Stimulated activated CD4-positive, alpha-beta T cell treated with anti-CD3 and anti-CD28 coated beads, Interleukin-4, amount 100 ng/mL, for 4 hours (primary cell): Measurements from ENCODE around the gene TSFM.
"Not testable (repeated sequence)": the region's sequence is repeated elsewhere in the genome, so short reads cannot be mapped to it uniquely, and the experiment has no call there.

Experiments
- DNase-seq, 2 experiments: peaks; one replicate each; pipeline ENCODE4 v3.0.0-alpha.2; 2020

Gene TSFM

DNA sequence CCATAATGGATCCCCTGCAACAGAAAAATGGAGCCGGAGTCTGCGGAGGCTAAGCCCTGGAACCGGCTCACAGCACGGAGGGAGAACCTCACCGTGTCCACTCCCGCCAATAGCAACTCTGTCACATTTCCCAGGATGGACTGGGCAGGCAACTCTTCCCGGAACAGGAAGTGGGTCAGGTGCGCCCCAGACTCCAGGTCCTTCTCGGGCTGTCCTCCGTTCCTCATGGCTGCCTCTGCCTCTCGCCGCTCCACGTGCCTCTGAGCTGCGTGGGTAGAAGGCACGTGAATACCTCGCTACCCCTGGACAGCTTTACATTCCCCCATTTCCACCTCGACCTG is 18.0 kb upstream of the TSFM start:
- DNase-seq, result peak in 1 of 2 experiments; percentile 42

DNA sequence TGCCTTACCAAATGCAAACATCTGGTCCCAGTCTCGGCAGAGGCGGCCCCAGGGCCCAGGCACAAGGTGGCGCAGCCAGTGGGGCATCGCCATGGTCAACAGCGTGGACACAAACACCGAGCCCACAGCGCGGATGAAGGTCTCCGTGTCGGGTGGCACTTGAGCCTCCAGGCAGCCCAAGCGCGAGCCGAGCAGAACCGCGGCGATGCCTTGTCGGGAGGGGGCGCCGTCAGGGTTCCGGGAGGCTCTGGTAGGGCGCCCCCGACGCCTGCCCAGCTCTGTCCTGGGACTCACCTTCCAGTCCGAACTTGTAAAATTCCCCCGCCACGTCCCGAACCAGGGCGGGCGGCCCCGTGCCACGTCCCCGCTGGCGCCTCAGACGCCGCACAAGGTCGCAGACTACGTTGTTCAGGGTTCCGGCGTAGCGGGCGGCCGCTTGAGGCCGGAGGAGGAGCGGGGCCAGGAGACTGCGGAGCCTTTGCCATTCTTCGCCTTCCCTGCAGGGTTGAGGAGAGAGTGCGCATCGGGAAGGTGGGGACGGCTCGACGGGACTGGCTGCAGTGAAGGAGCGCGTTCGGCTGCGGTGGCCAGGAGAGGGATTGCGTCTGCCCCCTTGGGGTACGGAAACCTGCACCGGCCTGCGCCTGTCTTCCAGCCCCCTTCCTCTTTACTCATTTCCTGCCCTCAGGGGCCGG is 17.4 kb upstream of the TSFM start:
- peak; percentile 51 to 64 for DNase-seq

- DNase-seq, result no peak
Measured at GRCh38 chr12:57765698-57766463, 16.7 kb upstream of the TSFM start.

- DNase-seq, result no peak
Measured at GRCh38 chr12:57766464-57767304, 15.9 kb upstream of the TSFM start, which contains the start of gene CYP27B1. CYP27B1 (minus strand) TSS chr12:57767078; CDS start chr12:57767041, 37 bp downstream.

DNA sequence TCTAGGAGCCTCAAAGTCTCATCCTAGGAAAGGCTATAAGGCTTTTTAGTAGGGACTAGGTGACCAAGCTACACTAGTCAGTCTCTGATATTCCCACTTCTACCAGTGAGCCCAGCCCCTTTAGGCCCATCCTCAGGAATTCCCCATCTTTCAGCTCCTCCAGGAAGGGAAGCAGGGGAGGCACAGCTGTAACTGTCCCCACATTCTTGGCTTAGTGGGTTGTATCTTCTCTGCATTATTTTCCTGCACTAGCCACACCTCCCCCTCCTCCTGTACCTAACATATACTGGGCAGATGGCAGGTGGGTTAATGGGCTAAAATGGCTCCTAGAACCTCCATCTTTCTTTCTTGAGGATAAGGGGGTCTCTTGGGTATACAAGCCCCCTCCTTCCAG is 15.3 kb upstream of the TSFM start:
- no peak for DNase-seq

DNA sequence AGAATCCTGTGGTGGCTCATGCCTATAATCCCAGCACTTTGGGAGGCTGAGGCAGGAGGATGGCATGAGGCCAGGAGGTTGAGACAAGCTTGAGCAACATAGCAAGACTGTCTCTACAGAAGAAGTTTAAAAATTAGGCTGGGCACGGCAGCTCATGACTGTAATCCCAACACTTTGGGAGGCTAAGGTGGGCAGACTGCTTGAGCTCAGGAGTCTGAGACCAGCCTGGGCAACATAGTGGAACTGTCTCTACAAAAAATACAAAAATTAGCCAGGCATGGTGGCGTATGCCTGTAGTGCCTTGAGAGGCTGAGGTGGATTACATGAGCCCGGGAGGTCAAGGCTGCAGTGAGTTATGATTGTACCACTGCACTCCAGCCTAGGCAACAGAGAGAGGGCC is 14.7 kb upstream of the TSFM start:
- DNase-seq, result no peak

DNA sequence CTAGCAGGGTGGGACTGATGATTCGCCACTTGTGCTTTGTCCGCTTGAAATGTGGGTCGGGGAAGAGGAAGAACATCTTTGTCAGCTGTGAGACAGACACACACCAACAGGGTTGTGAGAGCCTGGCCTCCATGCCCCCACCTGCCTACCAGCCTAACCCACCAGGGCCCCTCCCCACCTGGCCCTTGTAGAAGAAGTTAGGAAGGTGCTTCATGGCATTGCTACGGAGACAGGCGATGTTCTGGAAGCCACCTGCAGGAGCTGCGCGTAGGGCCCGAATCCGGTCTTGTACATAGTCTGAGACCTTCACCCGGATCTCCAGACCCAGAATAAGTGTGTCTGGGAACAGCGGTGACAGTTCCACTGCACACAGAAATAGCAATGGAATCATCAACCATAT is 13.0 kb upstream of the TSFM start:
- no peak for DNase-seq

DNA sequence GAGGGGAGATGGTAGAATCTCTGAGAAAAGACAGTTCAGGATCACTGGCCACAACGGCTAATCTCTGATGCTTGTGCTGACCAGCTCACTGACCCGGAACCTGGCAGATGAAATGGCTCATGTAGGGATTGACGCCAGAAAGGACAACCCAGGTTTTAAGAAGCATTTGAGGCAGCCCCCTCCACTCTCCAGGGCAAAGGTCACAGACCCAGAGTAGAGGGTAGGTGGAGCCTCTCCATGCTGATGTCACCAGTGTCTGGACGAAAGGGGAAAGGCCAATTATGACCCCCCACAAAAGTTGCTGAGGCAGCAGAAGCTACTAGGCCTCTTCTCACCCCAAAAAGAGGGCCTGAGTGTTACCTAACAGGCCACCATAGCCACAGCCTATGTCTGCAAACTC is 11.9 kb upstream of the TSFM start:
- DNase-seq, result no peak

DNA sequence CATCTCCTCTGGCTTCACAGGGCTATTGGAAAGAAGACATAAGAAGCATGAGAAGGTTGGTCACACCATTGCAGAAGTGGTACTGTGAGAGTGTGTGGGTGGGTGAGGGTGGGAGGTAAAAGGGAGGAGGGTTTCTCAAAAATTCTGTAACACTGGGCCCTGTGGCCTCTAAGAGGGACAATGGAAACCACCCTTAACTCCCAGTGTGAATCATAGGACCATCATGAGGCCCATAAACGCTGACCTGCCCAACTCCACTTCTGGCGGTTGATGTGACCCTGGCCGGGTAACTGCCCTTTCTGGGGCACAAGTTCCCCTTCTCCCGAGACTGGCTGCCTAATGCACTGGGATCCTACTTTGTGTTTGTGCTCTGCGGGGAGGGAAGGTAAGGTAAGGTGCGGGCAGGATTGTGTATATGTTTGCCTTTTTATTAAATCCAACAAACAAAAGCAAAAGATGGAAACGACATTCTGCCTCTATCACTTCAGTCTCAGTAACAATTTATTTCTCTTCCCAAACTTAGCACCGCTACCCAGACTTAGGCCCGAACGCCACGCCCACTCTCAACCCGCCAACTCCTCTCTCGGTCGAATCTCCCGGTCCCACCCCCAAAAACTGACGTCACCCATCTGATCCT is 11.2 kb upstream of the TSFM start:
- DNase-seq, result peak; percentile 87 to 92

DNA sequence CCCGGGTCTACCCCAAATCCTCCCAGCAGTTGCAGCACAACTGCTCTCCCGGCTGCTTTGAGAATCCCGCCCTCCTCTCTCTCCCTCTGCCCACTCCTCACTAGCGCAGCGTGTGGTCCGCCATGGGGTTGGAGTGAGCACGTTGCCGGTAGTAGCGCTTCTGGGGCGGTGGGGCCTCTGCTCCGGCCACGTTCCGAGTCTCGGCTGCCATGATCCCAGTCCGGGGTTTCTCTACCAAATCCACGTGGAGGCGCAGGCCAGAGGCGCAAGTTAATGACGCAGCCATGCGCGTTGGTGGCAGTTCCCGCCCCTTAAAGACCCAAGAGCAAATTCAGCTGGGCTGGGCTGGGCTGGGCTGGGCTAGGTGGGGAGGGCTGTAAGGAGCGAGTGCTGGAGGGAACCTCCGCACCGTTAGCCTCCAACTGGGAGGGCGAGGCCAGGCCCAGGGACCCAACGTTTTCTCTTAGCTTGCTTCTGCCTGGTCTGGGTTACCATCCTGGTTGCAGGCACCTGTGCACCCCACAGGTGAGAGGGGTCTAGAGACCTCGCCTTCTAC is 10.6 kb upstream of the TSFM start, which contains the start of gene METTL1:
Gene METTL1, minus strand, starts transcription at position 233 of the 556 bp plus-strand sequence. Its CDS starts 22 bp downstream, at position 211.
- DNase-seq, result peak; percentile 89 to 95

DNA sequence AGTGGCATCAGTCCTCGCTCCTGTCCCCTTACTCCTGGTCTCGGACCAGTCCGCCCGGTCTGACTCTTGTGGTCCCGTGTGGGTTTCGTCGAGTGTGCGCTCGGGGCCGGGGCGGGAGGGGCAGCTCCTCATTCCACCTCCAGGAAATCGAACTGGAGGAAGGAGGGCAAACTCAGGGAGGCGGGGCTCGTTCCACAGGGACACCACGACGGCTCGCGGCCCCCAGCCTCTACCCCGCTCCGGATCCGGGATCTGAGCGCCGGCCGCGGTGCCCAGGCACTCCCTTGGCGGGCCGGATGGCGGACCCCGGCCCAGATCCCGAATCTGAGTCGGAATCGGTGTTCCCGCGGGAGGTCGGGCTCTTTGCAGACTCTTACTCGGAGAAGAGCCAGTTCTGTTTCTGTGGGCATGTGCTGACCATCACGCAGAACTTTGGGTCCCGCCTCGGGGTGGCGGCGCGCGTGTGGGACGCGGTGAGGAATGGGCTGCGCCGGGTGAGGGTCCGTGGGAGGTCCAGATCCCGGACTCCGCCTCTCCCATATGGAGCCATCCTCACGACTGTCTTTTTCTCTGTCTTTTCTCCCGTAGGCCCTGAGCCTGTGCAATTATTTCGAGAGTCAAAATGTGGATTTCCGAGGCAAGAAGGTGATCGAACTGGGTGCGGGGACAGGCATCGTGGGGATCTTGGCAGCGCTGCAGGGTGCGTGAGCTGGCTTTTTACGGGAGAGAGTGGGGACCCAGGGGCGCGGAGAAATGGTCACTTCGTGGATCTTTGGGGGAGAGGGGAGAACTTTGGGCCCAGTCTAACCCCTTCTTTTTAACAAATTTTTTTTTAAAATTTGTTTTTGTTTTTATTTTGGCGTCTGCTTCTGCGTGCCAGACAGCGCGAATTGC is 9.9 kb upstream of the TSFM start, which contains the start of gene EEF1AKMT3:
Gene EEF1AKMT3, plus strand, starts transcription at position 186 of the 894 bp plus-strand sequence. Its CDS starts 111 bp downstream, at position 297.
- no peak for DNase-seq

DNA sequence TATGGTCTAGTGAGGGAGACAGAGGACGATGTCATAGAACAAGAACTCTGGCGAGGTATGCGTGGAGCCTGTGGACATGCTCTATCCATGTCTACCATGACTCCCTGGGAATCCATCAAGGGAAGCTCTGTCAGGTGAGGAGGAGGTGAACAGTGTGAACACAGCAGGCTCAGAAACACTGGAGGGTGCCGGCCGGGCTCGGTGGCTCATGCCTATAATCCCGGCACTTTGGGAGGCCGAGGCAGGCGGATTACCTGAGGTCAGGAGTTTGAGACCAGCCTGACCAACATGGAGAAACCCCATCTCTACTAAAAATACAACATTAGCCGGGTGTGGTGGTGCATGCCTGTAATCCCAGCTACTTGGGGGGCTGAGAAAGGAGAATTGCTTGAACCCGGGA is 8.0 kb upstream of the TSFM start:
- not testable (repeated sequence) for DNase-seq

- DNase-seq, result no peak
Measured at GRCh38 chr12:57775044-57775443, 7.5 kb upstream of the TSFM start.

DNA sequence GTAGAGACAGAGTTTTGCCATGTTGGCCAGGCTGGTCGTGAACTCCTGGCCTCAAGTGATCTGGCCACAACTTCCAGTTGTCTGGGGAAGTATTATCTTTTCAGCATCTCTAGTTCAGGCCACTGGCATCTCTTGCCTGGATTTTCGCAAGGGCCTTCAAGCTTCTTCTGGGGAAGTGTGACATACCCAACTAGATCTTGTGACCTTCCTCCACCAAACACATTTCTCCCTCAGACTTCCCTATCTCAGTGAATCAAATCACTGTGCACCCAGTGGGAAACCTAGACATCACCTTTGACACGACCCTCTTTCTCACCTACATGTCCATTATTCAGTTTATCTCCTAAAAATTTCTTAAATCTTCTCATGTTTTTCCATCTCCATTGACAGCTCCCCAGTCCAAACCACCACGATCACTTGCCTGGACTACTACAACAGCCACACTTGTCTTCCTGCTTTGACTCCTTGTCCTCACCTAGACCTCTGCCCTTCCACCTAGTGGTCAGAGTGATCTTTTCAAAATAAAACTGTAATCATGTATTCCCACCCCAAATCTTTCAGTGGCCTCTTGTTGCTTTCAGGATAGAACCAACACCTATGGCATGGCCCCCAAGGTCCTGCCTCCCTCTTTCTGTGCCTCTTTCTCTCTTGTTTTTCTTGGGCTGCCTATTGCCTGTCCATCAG is 6.9 kb upstream of the TSFM start:
- DNase-seq, result no peak

DNA sequence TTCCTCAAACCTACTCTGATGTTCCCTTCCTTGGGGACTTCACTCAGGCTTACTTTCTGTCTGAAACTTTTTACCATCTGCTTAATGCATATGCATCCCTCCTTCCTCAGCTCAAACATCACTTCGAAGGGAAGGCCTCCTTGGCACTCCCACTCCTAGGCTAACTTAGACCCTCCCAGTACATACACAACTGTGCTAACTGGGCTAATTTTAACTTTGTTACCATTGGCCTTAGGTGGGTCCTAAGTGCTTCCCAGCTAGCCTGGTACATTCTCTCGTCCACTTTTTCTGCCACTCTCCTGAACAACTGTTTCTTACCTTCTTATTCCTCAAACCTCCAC is 6.4 kb upstream of the TSFM start:
- no peak for DNase-seq

- no peak for DNase-seq
Measured at GRCh38 chr12:57777367-57777766, 5.2 kb upstream of the TSFM start.

GRCh38 chr12:57777911-57778310 is 4.7 kb upstream of the TSFM start:
- no peak for DNase-seq

DNA sequence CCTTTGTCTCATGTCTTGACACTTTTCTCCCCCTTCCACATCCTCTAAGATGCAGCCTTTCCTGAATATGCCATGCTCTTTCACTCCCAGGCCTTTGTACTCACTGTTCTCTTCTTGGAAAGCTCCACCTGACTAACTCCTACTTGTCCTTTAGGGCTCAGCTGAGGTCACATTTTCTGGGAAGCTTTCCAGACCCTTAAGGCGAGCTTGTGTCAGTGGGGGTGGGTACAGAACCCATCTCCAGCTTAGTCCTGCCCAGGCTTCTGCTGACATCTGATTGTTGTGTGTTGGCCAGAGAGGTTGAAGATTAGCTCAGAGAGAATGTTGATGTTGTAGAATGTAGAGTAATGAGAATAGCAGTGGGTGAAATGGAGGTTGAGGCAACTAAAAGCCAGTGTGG is 2.9 kb upstream of the TSFM start:
- DNase-seq, result no peak

DNA sequence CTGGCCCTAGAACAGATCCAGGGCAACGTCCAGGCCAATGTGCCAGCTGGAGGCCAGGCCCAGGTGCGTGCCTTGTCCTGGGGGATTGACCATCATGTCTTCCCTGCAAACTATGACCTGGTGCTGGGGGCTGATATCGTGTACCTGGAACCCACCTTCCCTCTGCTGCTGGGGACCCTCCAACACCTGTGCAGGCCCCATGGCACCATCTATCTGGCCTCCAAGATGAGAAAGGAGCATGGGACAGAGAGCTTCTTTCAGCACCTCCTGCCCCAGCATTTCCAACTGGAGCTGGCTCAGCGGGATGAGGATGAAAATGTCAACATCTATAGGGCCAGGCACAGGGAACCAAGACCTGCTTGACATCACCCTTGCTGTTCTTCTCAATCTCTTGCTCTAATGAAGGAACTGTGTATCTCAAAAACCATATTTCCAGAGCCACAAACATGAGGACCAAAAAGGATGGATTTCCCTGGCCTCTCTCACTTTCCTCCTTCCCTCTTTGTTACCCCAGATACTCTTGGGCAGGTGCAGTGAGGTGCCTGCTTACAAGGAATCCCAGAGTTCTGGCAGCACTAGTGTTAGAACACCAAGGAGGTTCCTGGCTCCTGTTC is 2.2 kb upstream of the TSFM start:
- no peak for DNase-seq

DNA sequence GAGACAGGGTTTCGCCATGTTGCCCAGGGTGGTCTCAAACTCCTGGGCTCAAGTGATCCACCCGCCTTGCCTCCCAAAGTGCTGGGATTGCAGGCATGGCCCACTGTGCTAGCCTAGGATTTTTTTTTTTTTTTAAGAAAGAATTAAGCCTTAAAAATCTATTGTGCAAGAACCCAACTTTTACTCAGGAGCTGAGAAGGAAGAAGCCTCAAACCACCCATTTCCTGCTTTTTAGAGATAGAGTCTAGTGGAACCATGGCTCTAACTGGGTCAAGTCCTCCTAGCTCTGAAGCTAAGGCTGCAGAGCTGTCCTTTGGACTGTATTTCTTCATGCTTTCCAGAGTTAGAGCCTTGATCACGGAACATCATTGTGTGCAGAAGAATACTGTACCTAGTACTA is 1.3 kb upstream of the TSFM start:
- DNase-seq, result no peak

GRCh38 chr12:57781801-57782200 is 786 bp upstream of the TSFM start:
- DNase-seq, result no peak
